Stimulated activated CD4-positive, alpha-beta T cell treated with anti-CD3 and anti-CD28 coated beads, Interleukin-4, amount 100 ng/mL, for 24 hours (primary cell): ENCODE results near the gene CYP3A5.

Source experiments
- DNase-seq: peaks from one replicate; pipeline ENCODE4 v3.0.0-alpha.2; 2020

The CYP3A5 gene

DNA sequence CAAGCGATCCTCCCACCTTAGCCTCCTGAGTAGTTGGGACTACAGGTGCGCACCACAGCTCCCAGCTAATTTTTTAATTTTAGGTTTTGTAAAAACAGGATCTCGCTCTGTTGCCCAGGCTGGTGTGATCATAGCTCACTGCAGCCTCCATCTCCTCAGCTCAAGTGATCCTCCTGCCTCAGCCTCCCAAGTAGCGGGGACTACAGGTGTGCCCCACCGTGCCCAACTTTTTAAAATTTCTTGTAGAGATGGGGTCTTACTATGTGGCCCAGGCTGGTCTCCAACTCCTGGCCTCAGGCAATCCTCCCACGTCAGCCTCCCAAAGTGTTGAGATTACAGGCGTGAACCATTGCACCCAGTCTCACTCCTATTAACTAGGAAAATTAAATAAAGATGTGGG, 74.3 kb downstream of the CYP3A5 start:
- DNase-seq, result no peak

DNA sequence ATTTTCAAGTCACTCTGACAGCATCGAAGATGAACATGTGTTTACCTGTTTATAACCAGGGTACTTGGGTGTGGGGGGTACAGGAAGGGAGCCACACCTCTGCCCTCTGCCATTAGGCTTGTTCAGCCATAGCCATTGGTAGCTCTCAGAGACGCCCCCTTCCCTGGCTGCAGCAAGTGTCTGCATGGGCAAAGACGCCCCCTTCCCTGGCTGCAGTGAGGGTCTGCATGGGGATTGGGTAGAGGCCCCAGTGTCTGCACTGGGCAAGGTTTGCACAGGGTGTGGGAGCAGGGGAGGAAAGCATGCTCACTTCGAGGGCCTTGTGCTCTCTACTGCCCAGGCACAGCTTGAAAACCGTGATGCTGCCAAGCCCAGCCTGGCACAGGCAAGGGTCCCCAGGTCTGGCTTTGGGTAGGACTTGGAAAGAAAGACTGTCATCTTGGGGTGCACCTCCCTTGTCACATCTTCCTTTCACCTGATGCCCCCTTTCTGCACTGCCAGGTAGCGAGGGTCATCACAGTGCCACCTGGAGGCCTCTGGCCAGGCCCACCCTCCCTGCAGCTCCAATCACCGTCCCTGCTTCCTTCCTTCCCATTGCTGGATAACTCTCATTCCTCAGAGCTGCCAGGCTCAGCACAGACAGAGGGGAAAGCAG, 78.0 kb downstream of the CYP3A5 start:
- no peak for DNase-seq

DNA sequence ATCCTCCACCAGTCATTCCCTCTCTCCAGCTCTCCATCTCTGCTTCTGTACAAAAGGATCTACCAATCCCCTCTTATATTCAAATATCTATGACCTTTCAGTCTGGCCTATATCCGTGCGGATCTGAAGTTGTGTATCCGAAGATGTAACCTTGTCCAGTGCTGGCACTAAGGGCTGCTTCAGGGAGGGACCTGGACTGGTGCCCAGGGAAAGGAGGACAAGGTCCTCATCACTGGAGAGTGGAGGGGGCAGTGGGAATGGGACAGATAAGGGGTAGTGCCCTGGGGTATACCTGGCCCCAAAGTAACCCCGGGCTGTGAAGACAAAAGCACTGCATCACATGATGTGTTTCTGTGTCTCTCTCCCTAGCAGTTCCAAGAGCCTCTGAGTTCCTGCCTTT, 80.0 kb downstream of the CYP3A5 start:
- no peak for DNase-seq
